Measurements from ENCODE around the gene UBXN7. TPM values are rescaled to one million over a fixed set of nuclear protein-coding genes. Genes with fewer than 3 reads are reported as not detected.
A peak's percentile ranks its signal among the peaks of the same experiment; 100 is the strongest.

Gene UBXN7
- total and polyA plus RNA-seq, 2 of the 13 experiments (the other 11 are each of a cell fraction or from before 2014, with no cell fraction given) = 12.5 to 15.9 TPM

DNA sequence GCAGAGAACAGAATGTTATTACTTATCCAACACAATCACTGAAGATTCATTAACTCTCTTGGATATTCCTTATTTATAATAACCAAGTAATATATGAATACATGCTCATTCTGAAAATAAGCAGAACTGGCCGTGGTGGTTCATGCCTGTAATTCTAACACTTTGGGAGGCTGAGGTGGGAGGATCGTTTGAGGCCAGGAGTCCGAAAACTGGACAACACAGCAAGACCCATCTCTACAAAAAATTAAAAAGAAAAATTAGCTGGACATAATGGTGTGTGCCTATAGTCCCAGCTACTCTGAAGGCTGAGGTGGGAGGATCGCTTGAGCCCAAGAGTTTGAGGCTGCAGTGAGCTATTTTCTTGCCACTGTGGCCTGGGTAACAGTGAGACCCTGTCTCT is 45.5 kb upstream of the UBXN7 start (continued):
- TF ChIP-seq ZNF552 (CRISPR knock-in tag; IDR thresholded peaks at IDR 0.05; ENCODE audit: borderline replicate concordance) (no peak), MXD1 (CRISPR knock-in tag; IDR thresholded peaks at IDR 0.05) (no peak), ZBTB25 (CRISPR knock-in tag; IDR thresholded peaks at IDR 0.05) (no peak), ZNF121 (CRISPR knock-in tag; IDR thresholded peaks at IDR 0.05) (peak; percentile 76; the same call in 1 of the 2 replicates)

DNA sequence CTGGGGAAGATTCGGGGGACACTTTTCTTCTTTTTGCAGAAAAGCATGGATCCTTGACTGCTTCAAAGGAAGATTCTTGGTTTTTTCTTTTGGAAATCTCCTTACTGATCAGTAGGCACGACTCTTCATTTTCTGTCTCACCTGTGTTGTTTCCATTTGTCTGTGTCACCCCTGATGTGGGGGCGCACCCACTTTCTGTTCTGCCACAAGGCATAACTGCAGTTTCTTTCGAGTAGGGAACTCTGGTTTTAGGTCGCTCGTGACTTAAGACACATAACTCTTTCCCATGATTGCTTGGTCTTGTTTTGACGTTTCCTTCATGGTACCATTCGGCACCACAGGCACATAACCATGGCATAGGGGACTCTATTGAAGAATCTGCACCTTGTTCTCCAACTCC is 40.1 kb upstream of the UBXN7 start:
- no peak for ATAC-seq
- Histone ChIP-seq H3K36me3 (replicated peaks in 1 of 2; ENCODE audit: control insufficient read depth in 1 of 2, insufficient read depth in 2 of 2, low read length in 2 of 2) (peaks cover 6 to 42% of the 10 kb centered on the region in 2 experiments), H4K20me1 (ENCODE audit: insufficient read depth, low read length) (no peaks in the 10 kb centered on the region), H3K4me3 (replicated peaks in 1 of 3; ENCODE audit: insufficient read depth in 1 of 3, low read depth in 2 of 3, low read length in 3 of 3) (no peak overlapping the region), H3K4me2 (ENCODE audit: low read depth, low read length) (no peak overlapping the region), H3K27me3 (ENCODE audit: control insufficient read depth in 1 of 2, insufficient read depth in 2 of 2, low read length in 2 of 2) (no peaks in the 10 kb centered on the region), H2AFZ (ENCODE audit: low read length) (no peak overlapping the region), H3K27ac (ENCODE audit: extremely low read length, insufficient read depth, low read length) (no peak overlapping the region), H3K79me2 (ENCODE audit: insufficient read depth, low read length) (no peaks in the 10 kb centered on the region), H3K4me1 (ENCODE audit: insufficient read depth, low read length) (no peaks in the 10 kb centered on the region), H3K9me3 (ENCODE audit: low read length) (no peaks in the 10 kb centered on the region), H3K9ac (ENCODE audit: insufficient read depth, low read depth, low read length) (no peak overlapping the region)
- BruUV-seq (replicated peaks) = no TSS peak
- over 99% methylated on average over 8 of the region's 8 CpGs for WGBS (ENCODE audit: low lambda C conversion rate)
- ChIA-PET POLR2A (no interaction called here), CTCF (ENCODE audit: low intra/inter-chr PET ratio, low total read pairs) (no interaction called here)
- no peak for DNase-seq (ENCODE audit: low spot score)
- no peak for FAIRE-seq
- intact Hi-C loops (cut with micrococcal nuclease; ENCODE audit: unreplicated experiment) = no loop called here
- TF ChIP-seq ZNF883 (CRISPR knock-in tag; IDR thresholded peaks at IDR 0.05; ENCODE audit: not compliant biosample characterization) (no peak), MXD3 (CRISPR knock-in tag; IDR thresholded peaks at IDR 0.05) (no peak), ZNF441 (CRISPR knock-in tag; IDR thresholded peaks at IDR 0.05; ENCODE audit: borderline replicate concordance) (no peak)
- in situ Hi-C loops (cut with HindIII; ENCODE audit: extremely low pct_ligation_motif_present, low pct_unique_long_range_greater_than_20kb) = no loop called here
